HL-60 (cell line): ENCODE data around the gene LARP1.

Source experiments
- POLR2AphosphoS5 ChIP-seq: IDR thresholded peaks from 2 replicates; pipeline ENCODE4 v1.6.1; 2012; ENCODE audit warnings: low read depth
- TF ChIP-seq, protein P1 (sequence below): IDR thresholded peaks from one replicate; pipeline ENCODE4 v1.5.1; 2011; ENCODE audit warnings: low read length, control low read depth, inconsistent platforms; ENCODE audit not compliant: insufficient read depth
- TF ChIP-seq, protein P2 (sequence below): IDR thresholded peaks from 2 replicates; pipeline ENCODE4 v1.6.1; 2012; ENCODE audit warnings: low read depth; ENCODE audit not compliant: insufficient replicate concordance

DNA sequence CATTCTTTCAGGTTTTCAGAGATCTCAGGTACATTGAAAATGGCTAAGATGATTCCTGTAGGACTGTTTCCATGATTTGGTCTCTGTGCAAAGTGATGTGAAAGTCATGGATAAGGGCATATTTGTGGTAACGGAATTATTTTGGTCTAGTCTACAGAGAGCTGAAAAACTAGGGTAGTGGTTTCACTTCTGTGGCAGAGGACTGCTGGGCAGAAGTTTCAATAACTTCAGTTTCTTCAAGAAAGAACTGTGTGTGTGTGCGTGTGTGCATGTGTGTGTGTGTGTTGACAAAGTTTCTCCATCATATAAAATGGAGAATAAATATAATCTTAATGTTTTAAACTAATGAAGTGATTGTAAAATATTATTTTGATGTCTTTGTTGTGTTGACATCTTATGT is 107.6 kb downstream of the LARP1 start:
- TF ChIP-seq POLR2AphosphoS5: no peak
- TF ChIP-seq, protein P1, sequence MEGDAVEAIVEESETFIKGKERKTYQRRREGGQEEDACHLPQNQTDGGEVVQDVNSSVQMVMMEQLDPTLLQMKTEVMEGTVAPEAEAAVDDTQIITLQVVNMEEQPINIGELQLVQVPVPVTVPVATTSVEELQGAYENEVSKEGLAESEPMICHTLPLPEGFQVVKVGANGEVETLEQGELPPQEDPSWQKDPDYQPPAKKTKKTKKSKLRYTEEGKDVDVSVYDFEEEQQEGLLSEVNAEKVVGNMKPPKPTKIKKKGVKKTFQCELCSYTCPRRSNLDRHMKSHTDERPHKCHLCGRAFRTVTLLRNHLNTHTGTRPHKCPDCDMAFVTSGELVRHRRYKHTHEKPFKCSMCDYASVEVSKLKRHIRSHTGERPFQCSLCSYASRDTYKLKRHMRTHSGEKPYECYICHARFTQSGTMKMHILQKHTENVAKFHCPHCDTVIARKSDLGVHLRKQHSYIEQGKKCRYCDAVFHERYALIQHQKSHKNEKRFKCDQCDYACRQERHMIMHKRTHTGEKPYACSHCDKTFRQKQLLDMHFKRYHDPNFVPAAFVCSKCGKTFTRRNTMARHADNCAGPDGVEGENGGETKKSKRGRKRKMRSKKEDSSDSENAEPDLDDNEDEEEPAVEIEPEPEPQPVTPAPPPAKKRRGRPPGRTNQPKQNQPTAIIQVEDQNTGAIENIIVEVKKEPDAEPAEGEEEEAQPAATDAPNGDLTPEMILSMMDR: no peak
- TF ChIP-seq, protein P2, sequence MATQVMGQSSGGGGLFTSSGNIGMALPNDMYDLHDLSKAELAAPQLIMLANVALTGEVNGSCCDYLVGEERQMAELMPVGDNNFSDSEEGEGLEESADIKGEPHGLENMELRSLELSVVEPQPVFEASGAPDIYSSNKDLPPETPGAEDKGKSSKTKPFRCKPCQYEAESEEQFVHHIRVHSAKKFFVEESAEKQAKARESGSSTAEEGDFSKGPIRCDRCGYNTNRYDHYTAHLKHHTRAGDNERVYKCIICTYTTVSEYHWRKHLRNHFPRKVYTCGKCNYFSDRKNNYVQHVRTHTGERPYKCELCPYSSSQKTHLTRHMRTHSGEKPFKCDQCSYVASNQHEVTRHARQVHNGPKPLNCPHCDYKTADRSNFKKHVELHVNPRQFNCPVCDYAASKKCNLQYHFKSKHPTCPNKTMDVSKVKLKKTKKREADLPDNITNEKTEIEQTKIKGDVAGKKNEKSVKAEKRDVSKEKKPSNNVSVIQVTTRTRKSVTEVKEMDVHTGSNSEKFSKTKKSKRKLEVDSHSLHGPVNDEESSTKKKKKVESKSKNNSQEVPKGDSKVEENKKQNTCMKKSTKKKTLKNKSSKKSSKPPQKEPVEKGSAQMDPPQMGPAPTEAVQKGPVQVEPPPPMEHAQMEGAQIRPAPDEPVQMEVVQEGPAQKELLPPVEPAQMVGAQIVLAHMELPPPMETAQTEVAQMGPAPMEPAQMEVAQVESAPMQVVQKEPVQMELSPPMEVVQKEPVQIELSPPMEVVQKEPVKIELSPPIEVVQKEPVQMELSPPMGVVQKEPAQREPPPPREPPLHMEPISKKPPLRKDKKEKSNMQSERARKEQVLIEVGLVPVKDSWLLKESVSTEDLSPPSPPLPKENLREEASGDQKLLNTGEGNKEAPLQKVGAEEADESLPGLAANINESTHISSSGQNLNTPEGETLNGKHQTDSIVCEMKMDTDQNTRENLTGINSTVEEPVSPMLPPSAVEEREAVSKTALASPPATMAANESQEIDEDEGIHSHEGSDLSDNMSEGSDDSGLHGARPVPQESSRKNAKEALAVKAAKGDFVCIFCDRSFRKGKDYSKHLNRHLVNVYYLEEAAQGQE: no peak
